ENCODE data around the gene CNBP. TPM values are rescaled to one million over a fixed set of nuclear protein-coding genes. Genes with fewer than 3 reads are reported as not detected.

The CNBP gene
- total and polyA plus RNA-seq, 2 experiments from 2014 or later: 348 to 444 TPM

GRCh38 chr3:129166579-129167332, 16.9 kb downstream of the CNBP start:
- Histone ChIP-seq H3K36me3 (ENCODE audit: insufficient read depth) (peaks cover 50% of the 10 kb centered on the region), H3K4me1 (ENCODE audit: insufficient read depth) (peaks cover 5% of the 10 kb centered on the region; the same call in 1 of the 2 replicates), H2AFZ (no peak overlapping the region), H3K4me3 (no peak overlapping the region), H3F3A (replicated peaks; ENCODE audit: low read depth) (peaks cover 61% of the 10 kb centered on the region), H4K20me1 (replicated peaks; ENCODE audit: insufficient read depth) (peaks cover 46% of the 10 kb centered on the region), H3K27ac (ENCODE audit: low read depth) (no peak overlapping the region), H3K4me2 (no peak overlapping the region), H3K27me3 (ENCODE audit: insufficient read depth) (no peaks in the 10 kb centered on the region), H3K79me2 (replicated peaks; ENCODE audit: insufficient read depth) (peaks cover 36% of the 10 kb centered on the region), H3K9me2 (ENCODE audit: insufficient read depth) (no peaks in the 10 kb centered on the region)
- Mint-ChIP-seq H3K36me3 (ENCODE audit: low read depth) (peaks cover 58% of the 10 kb centered on the region), H3K9me3 (no peaks in the 10 kb centered on the region), H3K4me3 (no peak overlapping the region), H3K27me3 (ENCODE audit: insufficient read depth, low read depth, poor library complexity) (peaks cover 10% of the 10 kb centered on the region), H3K4me1 (peaks cover 10% of the 10 kb centered on the region), H3K27ac (no peak overlapping the region)
- no peak for TF ChIP-seq EZH2 (IDR thresholded peaks at IDR 0.05; ENCODE audit: low read depth, unreplicated experiment)
- no peak for TF ChIP-seq ZNF331 (CRISPR knock-in tag; IDR thresholded peaks at IDR 0.05; ENCODE audit: low read depth)
- TF ChIP-seq EZH2phosphoT487 (IDR thresholded peaks at IDR 0.05; ENCODE audit: unreplicated experiment): no peak
- TF ChIP-seq ZNF114 (CRISPR knock-in tag; IDR thresholded peaks at IDR 0.05): no peak
- no peak for TF ChIP-seq JUNB (IDR thresholded peaks at IDR 0.05; ENCODE audit: unreplicated experiment)
- TF ChIP-seq NANOG (IDR thresholded peaks at IDR 0.05; ENCODE audit: borderline replicate concordance): no peak
- no peak for TF ChIP-seq POLR2AphosphoS5 (IDR thresholded peaks at IDR 0.05; ENCODE audit: low read depth)
- no peak for TF ChIP-seq CTCF (conservative IDR thresholded peaks at IDR 0.05; ENCODE audit: low read depth in 2 of 2)
- no peak for TF ChIP-seq CREB1 (CRISPR knock-in tag; IDR thresholded peaks at IDR 0.05; ENCODE audit: low read depth)
- no peak for TF ChIP-seq ETS1 (IDR thresholded peaks at IDR 0.05)
- TF ChIP-seq STAT1 (IDR thresholded peaks at IDR 0.05; ENCODE audit: unreplicated experiment): no peak
- TF ChIP-seq REST (IDR thresholded peaks at IDR 0.05; ENCODE audit: unreplicated experiment): no peak
- TF ChIP-seq ZNF462 (CRISPR knock-in tag; IDR thresholded peaks at IDR 0.05): no peak
- no peak for DNase-seq (ENCODE audit: low spot score)
- ATAC-seq: no peak
